HG02870 (cell line): ENCODE measurements around the gene C1QC.
"Not testable (repeated sequence)": the region's sequence is repeated elsewhere in the genome, so short reads cannot be mapped to it uniquely, and the experiment has no call there.

ENCODE experiments used
- ATAC-seq: cut with Tn5 transposase; IDR thresholded peaks from one replicate; pipeline ENCODE4 v1.9.1; 2021; ENCODE audit warnings: mild to moderate bottlenecking, moderate library complexity; ENCODE audit not compliant: unreplicated experiment

The C1QC gene

DNA sequence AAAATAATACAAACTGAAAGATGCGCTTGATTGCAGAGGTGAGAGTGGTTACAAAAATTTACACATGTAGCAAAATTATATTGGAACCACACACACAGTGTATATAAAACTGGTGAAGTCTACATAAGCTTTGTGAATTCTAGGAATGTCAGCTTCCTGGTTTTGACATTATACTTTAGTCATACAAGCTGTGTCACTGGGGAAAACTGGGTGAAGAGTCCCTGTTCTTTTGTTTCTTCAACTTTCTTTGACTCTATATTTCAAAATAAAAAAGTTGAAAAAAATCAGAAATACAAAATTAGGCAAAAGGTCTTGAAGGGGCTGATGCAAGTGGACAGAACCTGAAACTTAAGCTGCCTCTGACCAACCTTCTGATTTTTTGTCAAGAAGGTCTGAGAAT lies 3.0 kb downstream of the C1QC start:
- ATAC-seq, result no peak

DNA sequence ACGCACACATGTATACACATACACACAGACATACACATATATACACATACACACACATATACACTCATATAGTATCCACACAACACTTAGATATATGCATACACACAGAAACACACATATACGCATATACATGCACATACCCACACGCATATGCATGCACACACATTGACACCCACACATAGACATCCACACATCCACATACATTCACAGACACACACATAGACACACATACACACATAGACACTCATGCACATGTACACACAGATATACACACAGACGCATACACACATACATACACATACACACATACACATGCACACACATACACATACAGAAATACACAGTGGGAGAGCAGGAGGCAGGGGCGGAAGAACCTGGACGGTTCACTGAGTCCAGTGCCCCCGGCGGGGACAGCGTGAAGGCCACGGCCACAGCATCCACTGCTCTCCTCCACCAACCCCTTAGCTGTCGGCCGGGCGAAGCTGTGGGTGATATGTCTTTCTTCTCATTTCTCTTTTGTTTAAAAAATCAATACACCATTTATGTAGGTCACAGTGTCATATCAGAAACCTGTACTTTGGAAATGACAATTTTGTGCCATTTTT lies 6.8 kb downstream of the C1QC start:
- ATAC-seq, result no peak

DNA sequence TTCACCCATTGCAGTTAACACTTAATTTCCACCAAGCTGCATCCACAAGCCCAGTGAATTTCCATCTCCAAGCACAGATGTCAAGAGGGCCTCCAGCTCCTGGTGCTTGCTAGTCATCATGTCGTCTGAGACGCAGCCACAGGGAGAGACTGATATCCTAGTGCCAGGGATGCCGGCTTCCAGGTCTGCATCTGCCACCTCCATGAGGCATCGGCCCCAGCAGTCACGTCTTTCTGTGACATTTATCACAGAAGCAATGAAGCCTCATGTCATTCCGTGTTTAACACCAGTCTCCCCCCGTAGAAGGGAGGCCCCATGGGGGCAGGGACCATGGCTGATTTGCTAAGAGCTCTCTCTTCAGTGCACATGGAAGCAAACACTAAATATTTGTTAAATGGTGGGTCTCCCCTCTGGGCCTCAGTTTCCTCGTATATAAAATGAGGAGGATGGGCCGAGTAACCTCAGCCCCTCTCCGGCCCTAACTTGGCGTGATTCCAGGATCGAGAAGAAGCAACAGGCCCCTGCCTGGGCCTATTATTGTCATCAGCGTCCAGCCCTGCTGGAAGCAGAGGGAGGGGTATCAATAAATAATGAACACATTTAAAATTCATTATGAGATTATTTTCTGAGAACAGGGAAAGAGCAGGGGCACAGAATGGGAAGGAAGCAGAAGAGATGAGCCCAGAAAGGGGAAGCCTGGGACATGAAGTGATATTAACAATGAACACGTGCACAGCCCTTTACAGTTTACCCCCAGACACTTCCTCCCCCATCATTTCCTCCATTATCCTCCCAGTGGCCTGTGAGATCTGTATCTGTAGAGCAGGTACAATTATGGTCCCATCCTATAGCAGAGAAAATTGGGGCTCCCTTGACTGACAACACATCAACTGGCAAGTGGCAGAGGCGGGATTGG lies 8.8 kb downstream of the C1QC start:
- no peak for ATAC-seq

DNA sequence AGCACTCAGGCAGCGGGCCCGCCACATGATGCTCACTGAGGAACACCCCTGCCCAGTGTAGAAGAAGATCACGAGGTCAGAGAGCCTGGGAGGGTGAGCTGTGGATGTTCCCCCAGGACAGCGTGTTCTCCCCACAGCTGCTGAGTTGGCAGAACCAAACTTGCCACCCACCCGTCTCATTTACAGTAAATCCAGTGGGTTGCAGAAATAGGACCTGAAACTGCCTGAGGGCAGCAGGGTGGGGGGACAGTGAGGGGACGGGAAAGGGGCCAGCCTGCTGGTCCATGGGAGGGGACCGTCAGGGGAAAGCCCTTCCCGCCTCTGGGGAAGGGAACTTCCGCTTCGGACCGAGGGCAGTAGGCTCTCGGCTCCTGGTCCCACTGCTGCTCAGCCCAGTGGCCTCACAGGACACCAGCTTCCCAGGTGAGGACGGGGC lies 9.5 kb downstream of the C1QC start, which contains the start of gene C1QB:
C1QB (plus strand) TSS at position 356 of the 436 bp plus-strand sequence. CDS start 6,227 bp downstream, outside the sequence.
- no peak for ATAC-seq

DNA sequence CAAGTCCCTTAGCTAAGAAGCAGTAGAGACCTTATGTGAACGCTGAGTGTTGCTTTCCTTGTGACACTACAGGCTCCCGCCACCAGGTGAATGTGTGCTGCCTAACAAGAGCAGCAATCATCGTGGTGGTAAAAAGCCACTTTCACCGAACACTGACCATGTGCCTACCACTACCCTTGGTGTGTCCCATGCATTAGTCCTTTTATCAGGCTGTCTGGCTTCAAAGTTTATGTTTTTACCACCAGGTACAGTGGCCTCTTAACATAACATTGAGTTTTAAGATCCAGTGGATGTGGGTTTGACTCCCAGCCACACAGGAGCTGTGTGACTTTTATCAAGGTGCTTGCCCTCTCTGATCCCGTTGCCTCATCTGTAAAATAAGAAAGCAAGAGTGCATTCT lies 11.3 kb downstream of the C1QC start:
- no peak for ATAC-seq

DNA sequence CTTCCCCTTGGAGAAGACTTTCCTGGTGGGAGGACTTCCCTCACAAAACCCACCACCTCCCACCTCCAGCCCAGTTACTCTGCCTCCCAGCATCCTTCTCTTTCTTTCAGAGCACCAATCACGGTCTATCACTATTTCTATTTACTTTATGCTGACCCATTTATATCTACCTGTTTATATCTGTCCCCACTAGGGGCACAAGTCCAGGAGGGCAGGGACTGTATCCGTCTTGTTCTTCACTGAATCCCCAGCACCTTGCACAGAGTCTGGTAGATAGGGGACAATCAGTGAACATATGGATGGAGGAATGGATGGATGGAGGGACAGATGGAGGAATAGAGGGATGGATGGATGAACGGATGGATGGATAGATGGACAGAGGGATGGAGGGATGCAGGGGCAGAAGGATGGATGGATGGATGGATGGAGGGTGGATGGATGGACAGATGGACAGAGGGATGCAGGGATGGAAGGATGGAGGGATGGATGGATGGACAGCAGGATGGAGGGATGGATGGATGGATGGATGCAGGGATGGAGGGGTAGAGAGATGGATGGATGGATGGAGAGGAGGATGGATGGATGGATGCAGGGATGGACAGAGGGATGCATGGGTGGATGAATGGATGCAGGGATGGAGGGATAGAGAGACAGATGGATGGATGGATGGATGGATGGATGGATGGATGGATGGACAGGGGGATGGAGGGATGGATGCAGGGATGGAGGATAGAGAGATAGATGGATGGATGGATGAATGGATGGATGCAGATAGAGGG lies 15.1 kb downstream of the C1QC start:
- no peak for ATAC-seq

DNA sequence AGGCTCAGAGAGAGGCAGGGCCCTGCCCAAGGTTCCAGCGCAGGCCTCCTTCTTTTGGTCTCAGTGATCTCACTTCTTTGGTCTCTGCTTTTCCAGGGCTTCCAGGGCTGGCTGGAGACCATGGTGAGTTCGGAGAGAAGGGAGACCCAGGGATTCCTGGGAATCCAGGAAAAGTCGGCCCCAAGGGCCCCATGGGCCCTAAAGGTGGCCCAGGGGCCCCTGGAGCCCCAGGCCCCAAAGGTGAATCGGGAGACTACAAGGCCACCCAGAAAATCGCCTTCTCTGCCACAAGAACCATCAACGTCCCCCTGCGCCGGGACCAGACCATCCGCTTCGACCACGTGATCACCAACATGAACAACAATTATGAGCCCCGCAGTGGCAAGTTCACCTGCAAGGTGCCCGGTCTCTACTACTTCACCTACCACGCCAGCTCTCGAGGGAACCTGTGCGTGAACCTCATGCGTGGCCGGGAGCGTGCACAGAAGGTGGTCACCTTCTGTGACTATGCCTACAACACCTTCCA lies 17.3 kb downstream of the C1QC start:
- no peak for ATAC-seq

DNA sequence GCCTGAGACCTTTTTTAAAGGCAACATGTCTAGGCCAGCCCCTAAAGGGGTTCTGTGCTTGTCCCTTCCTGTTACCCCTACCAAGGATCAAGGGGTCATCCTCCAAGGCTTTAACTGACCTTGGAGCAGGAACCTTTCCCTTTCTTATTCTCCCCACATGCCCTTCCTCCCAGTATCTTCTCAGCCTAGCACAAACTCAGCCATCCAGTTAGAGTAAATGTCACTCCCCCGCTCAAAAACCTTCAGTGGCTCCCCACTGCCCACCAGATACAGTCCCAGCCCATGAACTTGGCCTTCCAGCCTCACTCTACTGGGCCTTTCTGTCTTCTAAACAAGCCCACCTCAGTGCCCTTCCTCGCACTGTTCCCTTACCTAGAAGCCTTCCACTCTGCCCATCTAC lies 18.4 kb downstream of the C1QC start:
- no peak for ATAC-seq

DNA sequence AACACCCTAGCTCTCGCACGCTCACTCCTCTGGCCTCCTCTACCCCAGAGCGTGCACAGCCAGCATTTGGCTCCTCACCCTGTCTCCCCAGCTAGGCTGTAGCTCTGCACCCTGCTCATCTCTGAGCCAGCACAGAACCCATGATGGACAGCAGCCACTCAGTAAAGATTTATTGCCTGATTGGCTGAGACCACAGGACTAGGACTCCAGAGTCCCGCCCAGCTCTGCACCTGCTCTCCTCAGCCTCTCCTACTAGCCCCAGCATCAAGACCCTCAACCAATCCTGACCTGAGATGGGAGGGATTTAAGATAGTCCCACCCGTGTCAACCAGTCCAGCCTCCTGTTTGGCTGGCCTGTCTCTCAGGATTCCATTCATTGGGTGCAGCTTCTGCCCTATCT lies 18.9 kb downstream of the C1QC start:
- ATAC-seq, result no peak

DNA sequence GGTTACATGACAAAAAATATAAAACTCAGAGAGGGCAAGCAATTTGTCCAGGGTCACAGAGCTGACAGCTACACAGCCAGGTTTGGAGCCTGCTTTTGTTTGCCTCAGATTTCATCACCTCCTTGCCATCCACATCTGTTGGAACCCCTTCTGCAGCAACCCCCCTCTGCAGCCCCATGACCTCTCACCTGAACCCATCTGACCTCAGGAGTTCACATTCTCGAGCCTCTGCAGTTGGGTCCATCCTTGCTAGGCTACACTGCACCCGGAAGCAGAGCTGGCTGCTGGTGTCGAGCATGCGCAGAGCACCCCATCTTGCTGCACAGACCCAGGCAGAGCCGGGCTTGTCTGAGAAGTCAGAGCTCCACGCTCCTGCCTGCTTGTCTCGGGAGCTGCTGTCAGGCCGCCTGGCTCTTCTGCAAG lies 19.6 kb downstream of the C1QC start:
- no peak for ATAC-seq

DNA sequence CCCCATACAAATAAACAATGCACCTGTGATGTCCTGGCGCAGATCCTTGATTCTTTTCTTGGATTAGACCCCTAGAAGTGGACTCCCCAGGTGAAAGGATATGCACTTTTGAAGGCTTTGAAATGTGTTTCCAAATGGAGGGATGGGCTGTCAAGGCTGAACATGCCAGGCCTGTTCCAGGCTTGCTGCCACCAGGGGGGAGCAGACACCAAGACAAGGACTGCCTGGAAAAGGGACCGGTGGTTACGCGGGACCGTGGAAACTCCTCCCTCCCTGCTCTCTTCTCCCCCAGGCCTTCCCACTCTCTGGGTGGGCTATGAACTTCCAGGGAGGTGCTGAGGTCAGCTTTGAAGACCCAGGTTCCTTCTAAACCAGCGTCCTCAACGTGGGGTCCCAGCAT lies 22.3 kb downstream of the C1QC start:
- ATAC-seq, result no peak

DNA sequence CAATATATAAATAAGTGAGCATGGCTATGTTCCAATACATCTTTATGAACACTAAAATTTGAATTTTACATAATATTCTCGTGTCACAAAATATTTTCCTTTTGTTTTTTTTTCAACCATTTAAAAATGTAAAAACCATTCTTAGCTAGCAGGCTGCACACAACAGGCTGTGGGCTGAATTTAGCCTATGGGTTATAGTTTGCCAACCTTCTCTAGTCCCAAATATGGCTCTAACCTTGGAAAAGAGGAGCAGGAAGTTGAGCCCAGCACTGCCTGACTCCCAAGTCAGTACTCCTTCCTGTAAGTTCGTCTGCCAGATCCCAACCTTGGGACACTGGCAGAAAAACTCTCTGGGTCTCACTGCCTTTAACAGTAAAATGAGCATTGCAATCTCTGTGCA lies 23.0 kb downstream of the C1QC start:
- ATAC-seq, result no peak

DNA sequence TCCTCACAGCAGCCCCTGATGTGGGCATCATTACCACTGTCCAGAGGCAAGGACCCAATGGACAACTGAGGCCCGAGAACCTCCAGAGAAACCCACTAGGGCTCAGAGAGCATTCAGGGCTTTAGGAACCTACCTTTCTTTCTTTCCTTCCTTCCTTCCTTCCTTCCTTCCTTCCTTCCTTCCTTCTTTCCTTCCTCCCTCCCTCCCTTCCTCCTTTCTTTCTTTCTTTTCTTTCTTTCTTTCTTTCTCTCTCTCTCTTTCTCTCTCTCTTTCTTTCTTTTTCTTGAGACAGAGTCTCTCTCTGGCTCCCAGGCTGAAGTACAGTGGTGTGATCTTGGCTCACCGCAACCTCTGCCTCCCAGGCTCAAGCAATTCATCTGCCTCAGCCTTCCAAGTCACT lies 25.4 kb downstream of the C1QC start:
- not testable (repeated sequence) for ATAC-seq

DNA sequence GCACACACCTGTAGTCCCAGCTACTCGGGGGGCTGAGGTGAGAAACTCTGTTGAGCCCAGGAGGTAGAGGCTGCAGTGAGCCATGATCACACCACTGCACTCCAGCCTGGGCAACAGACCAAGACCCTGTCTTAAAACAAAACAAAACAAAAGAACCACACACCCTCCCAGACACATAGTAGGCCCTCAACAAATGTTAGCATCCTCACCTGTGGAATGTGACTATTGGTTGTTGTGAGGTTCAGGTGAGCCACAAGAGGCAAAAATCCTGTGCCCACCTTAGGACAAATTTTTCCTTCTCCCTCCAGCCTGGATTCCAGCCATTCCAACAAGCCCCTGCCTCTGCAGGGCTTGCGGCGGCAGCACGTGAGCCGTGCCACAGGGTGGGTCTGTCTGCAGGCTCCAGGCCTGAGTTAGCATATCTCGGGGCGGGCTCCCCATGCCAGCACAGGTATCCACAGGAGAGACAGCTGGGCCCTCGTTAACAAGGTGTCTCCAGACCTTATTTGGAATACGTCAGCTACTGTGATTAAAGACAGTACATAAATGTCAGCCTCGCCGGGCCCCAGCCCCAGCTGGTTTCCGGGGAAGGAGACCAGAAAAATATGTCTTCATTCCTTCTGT lies 27.0 kb downstream of the C1QC start:
- ATAC-seq, result no peak

DNA sequence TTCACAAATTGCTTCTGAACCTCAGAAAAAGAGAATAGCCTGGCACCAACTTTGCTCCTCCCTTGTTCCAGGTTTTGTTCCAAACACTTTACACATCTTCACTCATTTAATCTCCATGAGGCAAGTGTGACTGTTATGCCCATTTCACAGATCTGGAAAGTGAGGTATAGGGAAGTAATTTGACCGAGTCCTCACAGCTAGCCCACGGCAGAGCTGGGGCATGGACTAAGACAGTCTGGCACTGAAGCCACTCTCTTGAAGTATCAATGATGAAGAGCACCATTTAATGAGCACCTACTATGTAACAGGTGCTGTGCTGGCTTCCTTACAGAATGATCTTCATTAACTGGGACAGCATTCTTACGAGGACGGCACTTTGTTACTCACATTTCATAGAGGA lies 28.6 kb downstream of the C1QC start:
- no peak for ATAC-seq

DNA sequence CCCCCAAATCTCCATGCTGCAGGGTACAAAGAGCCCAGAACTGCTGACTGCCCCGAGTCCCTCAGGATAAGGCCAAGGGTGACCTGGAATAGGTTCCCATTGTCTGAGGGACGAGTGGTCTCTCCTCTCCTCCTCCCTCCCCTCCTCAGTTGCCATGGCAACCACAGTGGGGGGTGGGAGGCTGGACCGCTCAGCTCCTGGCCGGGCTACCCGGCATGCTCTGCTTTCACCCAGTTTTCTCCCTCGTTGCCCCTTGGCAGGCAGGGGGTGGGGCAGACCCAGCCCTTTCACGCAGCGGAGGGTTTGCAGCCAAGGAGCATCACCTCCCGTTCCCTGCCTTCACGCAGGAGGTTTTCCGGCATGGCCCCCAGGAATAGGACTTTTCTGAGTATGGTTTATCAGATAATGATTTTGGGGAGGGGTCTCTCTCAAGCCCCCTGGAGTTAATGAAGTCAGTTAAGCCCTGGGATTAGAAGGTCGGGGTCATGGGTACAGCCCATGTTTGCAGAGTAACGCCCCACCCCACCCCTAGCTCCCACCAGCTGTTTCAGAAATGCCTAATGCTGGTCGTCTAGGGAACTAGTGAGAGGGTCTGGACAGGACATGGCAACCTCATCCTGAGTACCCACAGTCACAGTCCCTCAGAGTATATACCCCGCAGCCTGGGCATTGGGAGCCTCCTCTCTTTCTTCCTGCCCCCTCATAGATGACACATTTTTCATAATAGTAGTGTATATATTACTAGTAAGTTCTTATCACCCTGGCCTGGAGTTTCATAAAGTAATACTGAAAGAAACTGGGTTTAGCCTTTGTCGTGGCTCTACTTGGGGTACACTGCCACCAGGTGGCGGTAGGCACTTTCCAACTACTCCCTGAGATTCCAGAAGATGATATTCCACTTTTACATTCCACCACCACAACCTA lies 30.3 kb downstream of the C1QC start:
- no peak for ATAC-seq

DNA sequence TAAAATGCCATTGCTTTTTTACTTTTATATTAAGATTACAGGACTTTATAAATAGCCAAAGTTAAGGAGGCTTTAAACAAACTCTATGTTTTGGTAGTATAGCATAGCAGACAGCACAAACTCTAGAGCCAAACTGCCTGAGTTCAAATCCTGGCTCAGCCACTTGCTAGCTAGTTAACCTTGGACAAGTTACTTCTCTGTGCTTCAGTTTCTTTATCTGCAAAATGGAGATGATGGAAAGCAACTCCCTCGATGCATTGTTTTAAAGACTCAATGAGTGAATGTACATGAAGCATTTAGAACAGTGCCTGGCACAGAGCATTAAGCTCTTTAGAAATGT lies 30.9 kb downstream of the C1QC start:
- no peak for ATAC-seq

DNA sequence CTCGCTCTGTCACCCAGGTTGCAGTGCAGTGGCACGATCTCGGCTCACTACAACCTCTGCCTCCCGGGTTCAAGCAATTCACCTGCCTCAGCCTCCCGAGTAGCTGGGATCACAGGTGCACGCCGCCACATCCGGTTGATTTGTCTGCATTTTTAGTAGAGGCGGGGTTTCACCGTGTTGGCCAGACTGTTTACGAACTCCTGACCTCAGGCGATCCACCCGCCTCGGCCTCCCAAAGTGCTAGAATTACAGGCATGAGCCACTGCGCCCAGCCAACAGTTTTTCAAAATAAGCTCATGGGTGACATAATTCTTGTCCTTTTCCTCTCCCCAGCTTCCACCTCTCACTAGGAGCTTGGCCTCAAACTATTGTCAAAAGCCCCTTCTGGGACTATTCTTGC lies 32.7 kb downstream of the C1QC start:
- not testable (repeated sequence) for ATAC-seq

DNA sequence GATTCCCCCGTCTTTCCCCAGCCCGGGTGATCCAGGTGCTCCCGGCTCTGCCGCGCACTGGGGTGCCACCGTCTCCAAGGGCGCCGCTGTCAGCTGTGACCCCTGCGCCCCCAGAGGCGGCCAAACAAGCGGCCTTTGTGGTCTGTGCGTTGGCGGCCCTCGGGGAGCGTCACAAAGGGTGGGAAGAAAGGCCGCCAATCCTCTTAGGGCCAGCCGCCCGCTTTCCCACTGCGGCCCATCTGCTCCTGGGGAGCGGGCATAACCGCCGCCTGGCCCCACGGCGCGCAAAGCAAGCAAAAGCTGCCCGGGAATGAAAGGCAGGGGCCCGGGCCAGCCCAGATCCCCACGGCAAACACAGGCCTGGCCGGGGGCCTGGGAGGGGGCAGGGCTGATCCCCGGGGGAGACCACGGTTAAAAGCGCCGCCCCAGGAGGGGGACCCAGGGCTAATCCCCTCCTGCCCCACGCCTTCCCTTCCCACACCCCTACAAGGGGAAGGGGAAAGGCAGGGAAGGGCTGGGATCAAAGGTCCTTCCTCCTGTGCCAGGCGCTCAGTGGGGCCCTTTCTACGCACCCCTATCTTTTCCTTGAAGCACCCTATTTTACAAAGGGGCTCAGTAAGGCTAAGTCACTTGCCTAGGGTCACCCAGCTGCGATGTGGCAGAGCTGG lies 33.6 kb downstream of the C1QC start:
- no peak for ATAC-seq
